ENCODE results near the gene CDK18. TPM values are rescaled to one million over a fixed set of nuclear protein-coding genes. Genes with fewer than 3 reads are reported as not detected.

Gene CDK18
- polyA plus RNA-seq, 1 experiment, result 0.36 TPM

DNA sequence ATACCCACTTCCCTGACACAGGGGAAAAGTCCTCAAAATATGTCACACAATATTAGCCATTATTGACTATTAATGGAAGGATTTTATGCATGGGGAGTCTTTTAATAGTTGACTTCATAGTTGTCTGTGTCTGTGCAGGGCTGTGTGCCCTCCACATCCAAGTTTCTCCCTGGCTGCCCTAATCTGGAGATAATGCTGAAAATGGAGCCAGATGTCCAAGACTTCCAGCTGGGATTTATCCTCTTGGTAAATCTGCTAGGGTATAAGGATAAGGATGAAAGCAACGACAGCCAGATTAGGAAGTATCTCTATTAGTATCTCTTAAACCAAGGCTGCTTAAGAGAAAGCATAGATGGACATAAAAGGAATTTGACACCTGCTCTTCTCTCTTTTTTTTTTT is 42.1 kb downstream of the CDK18 start:
- ChIA-PET CTCF (no interaction called here), POLR2A (no interaction called here)
- TF ChIP-seq, protein P1, sequence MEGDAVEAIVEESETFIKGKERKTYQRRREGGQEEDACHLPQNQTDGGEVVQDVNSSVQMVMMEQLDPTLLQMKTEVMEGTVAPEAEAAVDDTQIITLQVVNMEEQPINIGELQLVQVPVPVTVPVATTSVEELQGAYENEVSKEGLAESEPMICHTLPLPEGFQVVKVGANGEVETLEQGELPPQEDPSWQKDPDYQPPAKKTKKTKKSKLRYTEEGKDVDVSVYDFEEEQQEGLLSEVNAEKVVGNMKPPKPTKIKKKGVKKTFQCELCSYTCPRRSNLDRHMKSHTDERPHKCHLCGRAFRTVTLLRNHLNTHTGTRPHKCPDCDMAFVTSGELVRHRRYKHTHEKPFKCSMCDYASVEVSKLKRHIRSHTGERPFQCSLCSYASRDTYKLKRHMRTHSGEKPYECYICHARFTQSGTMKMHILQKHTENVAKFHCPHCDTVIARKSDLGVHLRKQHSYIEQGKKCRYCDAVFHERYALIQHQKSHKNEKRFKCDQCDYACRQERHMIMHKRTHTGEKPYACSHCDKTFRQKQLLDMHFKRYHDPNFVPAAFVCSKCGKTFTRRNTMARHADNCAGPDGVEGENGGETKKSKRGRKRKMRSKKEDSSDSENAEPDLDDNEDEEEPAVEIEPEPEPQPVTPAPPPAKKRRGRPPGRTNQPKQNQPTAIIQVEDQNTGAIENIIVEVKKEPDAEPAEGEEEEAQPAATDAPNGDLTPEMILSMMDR (IDR thresholded peaks at IDR 0.05; ENCODE audit: low read depth, low read length), result no peak

DNA sequence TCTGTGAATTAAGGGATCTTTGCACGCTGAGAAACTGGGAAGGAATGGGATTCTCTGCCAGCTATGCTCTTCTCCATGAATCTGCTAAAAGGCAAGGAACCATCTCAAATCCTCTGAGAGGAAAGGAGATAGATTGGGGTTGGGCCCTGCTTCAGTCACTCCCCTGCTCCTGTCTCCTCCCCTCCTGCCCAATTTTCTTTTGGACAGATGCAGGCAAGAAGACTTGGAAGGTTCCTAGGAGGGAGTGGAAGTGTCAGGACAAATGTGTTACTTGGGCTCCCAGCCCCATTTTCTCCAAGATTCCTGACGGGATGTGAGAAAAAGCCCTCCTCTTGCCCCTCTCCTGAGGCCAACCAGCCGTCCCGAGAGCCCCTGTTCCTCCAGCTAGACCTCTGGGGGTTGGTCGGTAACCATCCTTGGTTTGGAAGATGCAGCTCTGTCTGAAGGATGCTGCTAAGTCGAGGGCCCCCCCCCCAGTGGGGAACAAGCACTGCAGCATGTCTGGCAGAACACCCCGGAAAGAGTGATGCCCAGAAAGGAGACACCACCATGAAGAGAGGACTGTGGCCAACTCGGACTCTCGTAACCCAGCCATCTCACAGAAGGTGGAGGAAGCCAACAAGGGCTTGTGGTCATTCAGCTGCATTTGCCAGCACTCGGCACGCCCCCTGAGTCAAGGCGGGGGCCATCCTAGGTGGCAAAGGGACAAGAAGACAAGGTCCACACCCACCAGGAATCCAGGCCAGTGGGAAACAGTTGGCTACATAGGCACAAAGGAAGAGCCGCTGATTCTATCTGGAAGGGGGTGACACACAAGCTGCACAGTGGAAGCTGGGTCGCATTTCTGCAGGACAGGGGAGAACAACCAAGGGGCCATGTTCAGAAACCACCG is 43.7 kb downstream of the CDK18 start:
- Histone ChIP-seq H3K4me3 (ENCODE audit: low read depth, low read length) (no peak overlapping the region), H3K27me3 (ENCODE audit: control insufficient read depth, insufficient read depth, low read length) (peaks cover 21% of the 10 kb centered on the region), H3K9me3 (ENCODE audit: control insufficient read depth, insufficient read depth, low read length) (no peaks in the 10 kb centered on the region; the same call in 1 of the 2 replicates), H3K27ac (ENCODE audit: low read depth, low read length) (no peak overlapping the region)
- DNase-seq (ENCODE audit: low read depth, low spot score), result no peak
- TF ChIP-seq, protein P1 (IDR thresholded peaks at IDR 0.05; ENCODE audit: low read depth, low read length), result no peak
- ChIA-PET POLR2A (no interaction called here), CTCF (interaction anchor here (0.9 kb wide), 1 partner anchor 40 kb away, joined by 3 read pairs; no protein-coding TSS in a partner anchor)

More for the DNA sequence above, 42.1 kb downstream of the CDK18 start:
- H3K9me3 ChIP-seq (ENCODE audit: control insufficient read depth, insufficient read depth, low read length), result no peaks in the 10 kb centered on the region; the same call in none of the 2 replicates
- no peak for DNase-seq (ENCODE audit: low read depth, low spot score)
- H3K27me3 ChIP-seq (ENCODE audit: control insufficient read depth, insufficient read depth, low read length), result peaks cover 25% of the 10 kb centered on the region
- H3K27ac ChIP-seq (ENCODE audit: low read depth, low read length), result no peak overlapping the region
- no peak overlapping the region for H3K4me3 ChIP-seq (ENCODE audit: low read depth, low read length)

DNA sequence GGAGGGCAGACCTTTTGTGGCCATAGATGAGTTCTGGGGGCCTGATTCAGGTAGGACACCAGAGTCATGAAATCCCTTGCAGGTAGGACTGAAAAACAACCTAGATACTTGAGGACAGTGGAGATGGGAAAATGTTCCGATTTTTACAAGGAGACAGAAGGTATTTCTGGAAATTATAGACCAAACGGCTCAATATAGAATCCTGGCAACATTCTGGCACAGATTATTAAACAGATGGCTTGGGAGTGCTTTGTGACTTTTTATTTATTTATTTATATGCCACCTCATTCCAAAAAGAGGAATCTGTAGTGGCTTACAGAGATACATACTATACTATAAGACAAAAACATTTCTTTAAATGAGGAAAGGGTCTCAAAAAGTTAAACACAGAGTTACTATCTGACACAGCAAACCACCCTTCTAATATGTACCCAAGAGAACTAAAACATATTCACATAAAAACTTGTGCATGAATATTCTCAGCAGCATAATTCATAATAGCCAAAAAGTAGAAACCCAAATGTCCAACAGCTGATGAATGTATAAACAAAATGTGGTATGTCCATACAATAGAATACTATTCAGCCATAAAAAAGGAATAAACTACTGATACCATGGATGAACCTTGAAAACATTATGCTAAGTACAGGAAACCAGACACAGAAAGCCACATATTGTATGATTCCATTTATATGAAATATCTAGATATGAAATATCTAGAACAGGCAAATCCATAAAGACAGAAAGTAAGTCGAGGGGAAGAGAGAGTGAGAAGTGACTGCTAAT is 49.8 kb downstream of the CDK18 start:
- H3K27me3 ChIP-seq (ENCODE audit: control insufficient read depth, insufficient read depth, low read length), result peaks cover 12% of the 10 kb centered on the region
- no peak for DNase-seq (ENCODE audit: low read depth, low spot score)
- H3K27ac ChIP-seq (ENCODE audit: low read depth, low read length), result no peak overlapping the region
- CTCF ChIA-PET, result interaction anchor here (0.5 to 1.3 kb wide), 4 partner anchors 37 to 577 kb away, joined by 3 to 5 read pairs (median 3); no protein-coding TSS in a partner anchor
- TF ChIP-seq, protein P1 (IDR thresholded peaks at IDR 0.05; ENCODE audit: low read depth, low read length), result no peak
- H3K4me3 ChIP-seq (ENCODE audit: low read depth, low read length), result no peak overlapping the region
- H3K9me3 ChIP-seq (ENCODE audit: control insufficient read depth, insufficient read depth, low read length), result no peaks in the 10 kb centered on the region
- POLR2A ChIA-PET, result no interaction called here

DNA sequence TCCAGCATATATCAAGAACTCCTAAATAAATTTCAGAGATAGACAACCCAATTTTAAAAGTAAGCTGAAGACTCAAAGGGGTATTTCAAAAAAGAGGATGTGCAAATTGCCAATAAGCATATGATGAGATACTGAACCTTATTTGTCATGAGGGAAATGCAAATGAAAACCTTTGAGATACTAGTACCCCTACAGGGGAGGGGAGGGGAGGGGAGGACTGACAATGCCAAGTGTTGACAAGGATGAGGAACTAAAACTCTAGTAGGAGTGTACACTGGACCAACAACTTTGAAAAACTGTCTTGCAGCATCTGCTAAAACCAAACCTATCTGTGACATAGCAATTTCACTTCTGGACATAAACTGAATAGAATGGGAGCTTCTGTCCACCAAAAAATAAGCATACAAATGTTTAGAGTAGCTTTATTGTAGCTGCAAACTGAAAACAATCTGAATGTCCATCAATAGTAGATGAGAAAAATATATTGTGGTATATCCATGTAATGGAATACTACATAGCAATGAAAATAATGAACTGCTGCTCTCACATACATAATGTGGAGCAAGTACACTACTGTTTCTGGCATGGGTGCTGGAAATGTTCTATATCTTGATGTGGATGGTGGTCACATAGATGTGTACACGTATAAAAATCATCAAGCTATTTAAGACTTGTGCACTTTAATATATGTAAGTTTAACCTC is 57.2 kb downstream of the CDK18 start:
- POLR2A ChIA-PET, result no interaction called here

More for the DNA sequence above, 57.2 kb downstream of the CDK18 start:
- CTCF ChIA-PET, result no interaction called here
- H3K27ac ChIP-seq (ENCODE audit: low read depth, low read length), result no peak overlapping the region
- H3K9me3 ChIP-seq (ENCODE audit: control insufficient read depth, insufficient read depth, low read length), result peaks cover 2% of the 10 kb centered on the region; the same call in 1 of the 2 replicates
- peaks cover 32% of the 10 kb centered on the region for H3K27me3 ChIP-seq (ENCODE audit: control insufficient read depth, insufficient read depth, low read length)
- TF ChIP-seq, protein P1 (IDR thresholded peaks at IDR 0.05; ENCODE audit: low read depth, low read length), result no peak
- no peak for DNase-seq (ENCODE audit: low read depth, low spot score)
- H3K4me3 ChIP-seq (ENCODE audit: low read depth, low read length), result no peak overlapping the region

All from AG04450 (cell line).